Amygdala (tissue), 56 donors: ENCODE measurements around the gene MACC1.
A peak's percentile ranks its signal among the peaks of the same experiment; 100 is the strongest.

Experiments
- DNase-seq, 56 donors: peaks; one replicate each; lab custom pipeline; 2025; lab: John Stamatoyannopoulos, UW

The MACC1 gene

GRCh38 chr7:20229646-20230500, 12.7 kb upstream of the MACC1 start:
- DNase-seq, result no peak

- no peak for DNase-seq
Measured at GRCh38 chr7:20229081-20229480, 11.9 kb upstream of the MACC1 start.

DNA sequence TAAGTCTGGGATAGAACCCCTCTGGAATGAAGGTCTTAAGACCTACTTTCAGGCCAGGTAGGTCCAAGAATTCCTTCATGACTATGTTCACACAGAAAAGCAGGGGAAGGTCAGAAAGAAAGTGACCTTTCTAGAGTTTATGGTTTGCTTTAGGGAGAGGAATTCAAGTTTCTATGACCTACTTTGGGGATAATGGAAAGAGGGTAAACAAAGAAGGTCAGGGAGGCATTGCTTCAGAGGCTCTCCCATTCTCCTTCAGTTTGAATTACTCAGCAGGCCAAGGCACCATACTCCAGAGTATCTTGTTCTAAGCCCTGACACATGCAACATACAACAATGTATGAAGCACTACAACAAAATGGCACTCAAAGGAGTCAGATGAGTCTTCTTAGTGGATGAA, 11.5 kb upstream of the MACC1 start:
- no peak for DNase-seq

DNA sequence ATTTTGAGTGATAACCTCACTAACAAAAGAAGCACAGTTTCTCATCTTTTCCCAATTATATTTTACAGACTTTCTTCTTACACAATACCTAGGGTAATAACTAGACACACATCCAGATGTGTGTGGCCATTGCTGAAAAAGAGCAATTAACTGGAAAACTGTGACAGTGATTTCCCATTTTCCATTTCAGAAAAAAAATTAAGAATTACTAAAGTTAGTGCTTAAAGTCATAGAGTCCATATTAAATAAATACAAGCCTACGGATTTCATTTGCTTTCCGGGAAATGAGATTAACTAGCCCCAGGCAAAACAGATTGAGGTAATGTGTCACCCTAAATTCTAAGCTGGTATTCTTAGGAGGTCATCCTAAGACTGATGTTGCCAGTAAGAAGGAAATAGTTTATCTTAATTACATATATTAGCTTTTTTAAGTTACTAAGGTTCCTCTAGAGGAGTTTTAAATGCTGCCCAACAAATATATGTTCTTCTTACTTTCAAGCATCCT, 10.2 kb upstream of the MACC1 start:
- DNase-seq, result no peak

- DNase-seq, result no peak
Measured at GRCh38 chr7:20226860-20227259, 9.7 kb upstream of the MACC1 start.

DNA sequence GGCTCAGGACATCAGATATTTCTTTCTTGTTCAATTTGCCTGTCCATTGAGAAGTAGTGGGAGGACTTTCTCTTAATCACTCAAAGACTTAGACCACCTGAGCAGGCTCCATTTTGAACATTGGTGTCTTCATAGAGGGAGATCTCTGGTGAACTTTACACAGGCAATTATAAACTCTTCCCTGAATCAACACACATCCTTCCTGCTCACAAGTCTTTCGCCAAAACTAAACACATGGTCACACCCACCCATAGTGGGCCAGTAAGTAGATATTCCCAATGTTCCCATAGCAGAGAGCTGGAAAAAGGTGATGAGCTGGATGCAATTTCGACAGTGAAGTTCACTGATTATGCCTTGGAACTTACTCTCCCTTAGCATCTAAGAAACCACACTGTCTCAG, 8.2 kb upstream of the MACC1 start:
- DNase-seq, result no peak

DNA sequence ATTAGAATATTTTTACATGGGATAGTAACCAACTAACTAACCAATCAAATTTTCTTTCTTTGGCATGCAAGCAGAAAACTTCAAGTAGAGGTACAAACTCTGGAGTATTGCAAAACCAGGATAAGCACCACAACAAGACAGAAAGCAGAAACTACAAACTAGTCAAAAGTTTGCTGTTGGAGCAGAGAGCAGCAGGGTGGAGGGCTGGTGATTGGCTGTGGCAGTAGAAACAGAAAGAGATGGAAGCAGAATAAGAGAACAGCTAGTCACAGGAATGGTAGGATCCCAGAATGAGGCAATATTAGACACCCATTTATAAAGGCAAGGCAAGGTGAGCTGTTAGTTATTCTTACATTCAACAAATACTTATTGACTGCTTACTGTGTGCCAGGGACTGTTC, 6.8 kb upstream of the MACC1 start:
- DNase-seq, result no peak

DNA sequence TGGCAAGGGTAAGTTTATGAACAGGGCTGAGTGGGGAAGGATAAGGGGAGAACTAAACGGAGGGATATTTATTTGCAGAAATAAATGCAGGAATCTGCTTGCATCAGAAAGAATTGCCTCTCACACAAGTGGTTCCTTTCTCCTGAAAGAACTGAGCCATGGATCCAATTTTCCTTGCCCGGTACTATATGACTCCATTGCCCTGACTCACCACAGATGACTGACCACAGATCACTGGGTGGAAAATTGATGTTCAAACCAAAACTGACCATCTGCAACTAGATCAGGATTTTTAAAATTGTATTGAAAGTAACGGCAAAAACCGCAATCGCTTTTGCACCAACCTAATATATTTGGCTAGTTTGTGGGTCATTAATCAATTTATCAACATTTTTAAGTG, 6.2 kb upstream of the MACC1 start:
- DNase-seq, result no peak

DNA sequence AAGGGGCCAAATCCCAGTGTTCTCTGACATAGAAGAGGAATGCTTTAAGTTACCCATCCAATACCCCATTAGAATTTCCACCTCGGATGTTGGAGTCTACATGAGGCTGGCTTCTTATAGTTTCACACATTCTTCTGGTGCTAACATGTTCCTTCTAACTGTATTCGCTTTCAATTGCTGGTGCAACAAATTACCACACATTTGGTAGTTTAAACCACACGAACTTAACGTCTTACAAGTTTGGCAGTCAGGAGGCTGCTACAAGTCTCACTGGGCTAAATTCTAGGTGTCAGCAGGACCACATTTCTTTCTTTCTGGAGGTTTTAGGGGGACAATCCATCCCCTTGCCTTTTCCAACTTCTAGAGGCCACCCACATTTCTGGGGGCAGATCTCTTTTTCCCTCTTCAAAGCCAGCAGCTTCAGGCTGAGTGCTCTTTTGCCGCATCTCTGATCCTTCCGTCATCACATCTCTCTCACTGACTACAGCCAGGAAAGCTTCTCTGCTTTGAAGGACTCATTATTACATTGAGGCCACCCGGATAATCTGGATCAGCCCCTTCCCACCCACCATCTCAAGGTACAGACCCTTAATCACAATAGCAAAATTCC, 5.1 kb upstream of the MACC1 start:
- no peak for DNase-seq

- no peak for DNase-seq
Measured at GRCh38 chr7:20220921-20221547, 3.9 kb upstream of the MACC1 start.

DNA sequence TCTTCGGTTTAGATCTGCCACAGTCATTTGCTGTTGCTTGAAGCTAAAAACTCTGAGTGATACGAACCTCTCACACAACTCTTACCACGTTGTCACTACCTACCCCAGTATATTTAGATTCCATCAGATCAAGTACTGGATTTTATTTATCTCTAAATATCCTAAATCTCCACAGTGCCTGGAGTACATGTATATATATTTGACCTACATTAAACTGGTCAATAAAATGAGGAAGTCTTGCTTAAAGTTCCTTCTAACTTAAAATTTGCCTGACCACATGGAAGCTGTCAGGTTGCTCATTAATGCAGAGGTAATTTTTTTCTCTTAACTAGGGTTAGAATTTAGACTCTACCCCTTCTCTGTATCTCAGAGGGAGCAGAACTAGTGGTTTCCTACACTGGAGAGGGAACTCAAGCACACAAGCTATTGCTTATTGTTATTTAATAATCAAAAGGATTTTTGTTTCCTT, 3.1 kb upstream of the MACC1 start:
- no peak for DNase-seq

GRCh38 chr7:20219446-20220292, 2.5 kb upstream of the MACC1 start:
- peak in 24 of 56 donors; percentile 2 to 61 (median 16) for DNase-seq

DNA sequence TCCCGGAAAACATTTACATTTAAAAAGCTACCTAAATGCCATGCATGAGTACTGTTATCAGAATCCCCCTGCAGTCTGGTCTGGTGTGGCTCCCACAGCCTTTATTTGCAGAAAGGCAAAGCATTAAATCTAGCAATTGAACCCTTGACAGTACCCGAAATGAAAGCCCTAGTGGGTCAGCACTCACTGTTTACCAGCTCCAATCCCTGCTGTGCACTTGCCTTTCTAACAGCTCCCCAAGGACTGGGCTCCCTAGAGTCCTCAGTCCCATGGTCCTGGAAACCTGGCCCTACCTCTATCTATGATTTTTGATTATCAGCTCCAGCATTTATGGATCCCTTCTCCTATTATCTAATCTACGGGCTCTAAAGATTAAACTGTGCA, 1.9 kb upstream of the MACC1 start:
- no peak for DNase-seq

GRCh38 chr7:20218279-20218678, 1.1 kb upstream of the MACC1 start:
- no peak for DNase-seq

- DNase-seq, result no peak
Measured at GRCh38 chr7:20216406-20217036, 663 bp downstream of the MACC1 start.

- no peak for DNase-seq
Measured at GRCh38 chr7:20214921-20215669, 2.1 kb downstream of the MACC1 start.

GRCh38 chr7:20214132-20214531, 3.1 kb downstream of the MACC1 start:
- no peak for DNase-seq

GRCh38 chr7:20213378-20213777, 3.8 kb downstream of the MACC1 start:
- no peak for DNase-seq

DNA sequence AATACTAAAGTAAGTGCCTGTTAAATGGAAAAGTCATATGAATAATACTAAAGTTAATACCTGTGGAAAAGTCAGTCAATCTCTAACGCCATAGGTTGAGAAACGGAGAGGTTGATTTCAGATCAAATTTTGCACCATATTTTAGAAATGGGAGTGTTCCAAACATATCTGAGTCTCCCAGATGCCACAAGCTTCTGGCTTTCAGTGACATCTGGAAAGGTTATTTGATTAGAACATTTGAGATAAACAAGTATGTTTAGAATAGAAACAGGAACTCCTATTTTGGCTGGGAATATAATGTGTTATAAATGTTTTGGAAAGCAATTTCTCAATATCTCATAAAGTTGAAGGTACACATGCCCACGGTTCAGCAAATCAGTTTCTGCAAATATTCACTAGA, 5.8 kb downstream of the MACC1 start:
- DNase-seq, result no peak
